Measurements from ENCODE around the gene GOLGA8B.
"Not testable (repeated sequence)": the region's sequence is repeated elsewhere in the genome, so short reads cannot be mapped to it uniquely, and the experiment has no call there.

The GOLGA8B gene

GRCh38 chr15:34583399-34584329 lies at the start of gene GOLGA8B:
GOLGA8B (minus strand) TSS chr15:34583651; CDS start chr15:34535912, 47,739 bp downstream.
- peaks cover 20% of the 10 kb centered on the region for H3K79me2 ChIP-seq (ENCODE audit: insufficient read depth, low read depth)
- no peaks in the 10 kb centered on the region; the same call in 1 of the 2 replicates for H3K36me3 ChIP-seq (ENCODE audit: insufficient read depth)
- no peak for TF ChIP-seq CTCF (conservative IDR thresholded peaks at IDR 0.05; ENCODE audit: low read depth, low read length)
- peak within 1 kb of the TSS; percentile 78 for H3K9ac ChIP-seq
- H2AFZ ChIP-seq (ENCODE audit: low read depth): peak within 1 kb of the TSS; percentile 88
- peaks cover 13% of the 10 kb centered on the region for H3K4me1 ChIP-seq (ENCODE audit: low read depth, poor library complexity, severe bottlenecking)
- no peaks in the 10 kb centered on the region for H3K27me3 ChIP-seq (ENCODE audit: insufficient read depth, low read depth)
- no peaks in the 10 kb centered on the region for H4K20me1 ChIP-seq (ENCODE audit: insufficient read depth)
- no peak within 1 kb of the TSS for H3K4me3 ChIP-seq (IDR thresholded peaks at IDR 0.05; ENCODE audit: insufficient read depth, low read depth, low read length)
- peak within 1 kb of the TSS; percentile 40 for H3K27ac ChIP-seq
- peak within 1 kb of the TSS; percentile 90 for H3K4me2 ChIP-seq

DNA sequence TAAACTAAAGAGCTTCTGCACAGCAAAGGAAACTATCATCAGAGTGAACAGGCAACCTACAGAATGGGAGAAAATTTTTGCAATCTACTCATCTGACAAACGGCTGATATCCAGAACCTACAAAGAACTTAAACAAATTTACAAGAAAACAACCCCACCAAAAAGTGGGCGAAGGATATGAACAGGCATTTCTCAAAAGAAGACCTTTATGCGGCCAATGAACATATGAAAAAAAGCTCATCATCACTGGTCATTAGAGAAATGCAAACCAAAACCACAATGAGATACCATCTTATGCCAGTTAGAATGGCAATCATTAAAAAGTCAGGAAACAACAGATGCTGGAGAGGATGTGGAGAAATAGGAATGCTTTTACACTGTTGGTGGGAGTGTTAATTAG lies 49.7 kb upstream of the GOLGA8B start:
- H3K4me2 ChIP-seq; H2AFZ ChIP-seq (ENCODE audit: low read depth); H3K27me3 ChIP-seq (ENCODE audit: insufficient read depth, low read depth); H3K9ac ChIP-seq; H3K79me2 ChIP-seq (ENCODE audit: insufficient read depth, low read depth); H3K27ac ChIP-seq; H3K4me1 ChIP-seq (ENCODE audit: low read depth, poor library complexity, severe bottlenecking); H4K20me1 ChIP-seq (ENCODE audit: insufficient read depth); H3K36me3 ChIP-seq (ENCODE audit: insufficient read depth); H3K4me3 ChIP-seq (IDR thresholded peaks at IDR 0.05; ENCODE audit: insufficient read depth, low read depth, low read length): not testable (repeated sequence)

DNA sequence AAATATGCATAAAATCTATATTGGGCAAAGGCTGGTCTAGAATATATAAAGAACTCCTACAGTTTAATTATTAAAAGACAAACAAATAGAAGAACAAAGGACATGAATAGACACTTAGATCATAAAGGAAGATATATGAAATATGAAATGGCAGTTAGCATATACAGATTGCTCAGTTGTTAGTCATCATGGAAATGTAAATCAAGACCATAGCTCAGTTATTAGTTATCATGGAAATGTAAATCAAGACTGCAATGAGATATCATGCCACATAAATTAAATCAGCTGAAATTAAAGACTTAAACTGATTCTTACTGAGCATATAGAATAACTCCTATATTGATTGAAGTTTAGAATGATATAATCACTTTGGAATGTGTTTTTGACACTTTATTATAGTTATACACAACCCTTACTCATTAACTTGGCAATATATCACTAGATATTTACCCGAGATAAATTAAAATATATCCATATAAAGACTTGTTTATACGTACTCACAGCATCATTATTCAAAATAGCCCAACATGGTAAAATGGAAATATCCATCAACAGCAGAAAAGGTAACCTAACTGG lies 45.2 kb upstream of the GOLGA8B start:
- Histone ChIP-seq H3K4me1 (ENCODE audit: low read depth, poor library complexity, severe bottlenecking) (no peaks in the 10 kb centered on the region), H4K20me1 (ENCODE audit: insufficient read depth) (no peaks in the 10 kb centered on the region), H3K9ac (no peak overlapping the region), H2AFZ (ENCODE audit: low read depth) (no peak overlapping the region), H3K4me3 (IDR thresholded peaks at IDR 0.05; ENCODE audit: insufficient read depth, low read depth, low read length) (no peak overlapping the region), H3K27me3 (ENCODE audit: insufficient read depth, low read depth) (no peaks in the 10 kb centered on the region), H3K4me2 (no peak overlapping the region), H3K79me2 (ENCODE audit: insufficient read depth, low read depth) (no peaks in the 10 kb centered on the region), H3K27ac (no peak overlapping the region), H3K36me3 (ENCODE audit: insufficient read depth) (no peaks in the 10 kb centered on the region)
- TF ChIP-seq CTCF (conservative IDR thresholded peaks at IDR 0.05; ENCODE audit: low read depth, low read length): no peak

DNA sequence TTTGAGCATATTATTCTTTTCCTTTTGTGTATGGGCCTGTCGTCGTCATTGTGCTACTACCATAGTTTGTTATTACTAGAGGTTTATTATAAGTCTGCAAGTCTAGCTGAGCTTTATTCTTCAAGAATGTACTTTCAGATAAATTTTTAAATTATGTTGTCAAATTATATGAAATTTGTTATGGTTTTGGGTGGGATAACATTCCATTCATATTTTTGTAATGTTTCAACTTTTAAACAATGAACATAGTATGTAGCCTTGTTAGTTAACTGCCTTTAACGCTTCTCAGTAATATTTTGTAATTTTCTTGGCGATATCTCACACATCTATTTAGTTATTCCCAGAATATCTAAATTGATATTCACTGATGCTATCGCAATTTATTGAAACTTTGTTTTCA lies 41.6 kb upstream of the GOLGA8B start:
- Histone ChIP-seq H2AFZ (ENCODE audit: low read depth) (no peak overlapping the region), H3K4me2 (no peak overlapping the region), H3K4me1 (ENCODE audit: low read depth, poor library complexity, severe bottlenecking) (no peaks in the 10 kb centered on the region), H3K27me3 (ENCODE audit: insufficient read depth, low read depth) (no peaks in the 10 kb centered on the region), H3K36me3 (ENCODE audit: insufficient read depth) (no peaks in the 10 kb centered on the region), H3K27ac (no peak overlapping the region), H3K4me3 (IDR thresholded peaks at IDR 0.05; ENCODE audit: insufficient read depth, low read depth, low read length) (no peak overlapping the region), H3K79me2 (ENCODE audit: insufficient read depth, low read depth) (no peaks in the 10 kb centered on the region), H4K20me1 (ENCODE audit: insufficient read depth) (no peaks in the 10 kb centered on the region), H3K9ac (no peak overlapping the region)
- TF ChIP-seq CTCF (conservative IDR thresholded peaks at IDR 0.05; ENCODE audit: low read depth, low read length): no peak

DNA sequence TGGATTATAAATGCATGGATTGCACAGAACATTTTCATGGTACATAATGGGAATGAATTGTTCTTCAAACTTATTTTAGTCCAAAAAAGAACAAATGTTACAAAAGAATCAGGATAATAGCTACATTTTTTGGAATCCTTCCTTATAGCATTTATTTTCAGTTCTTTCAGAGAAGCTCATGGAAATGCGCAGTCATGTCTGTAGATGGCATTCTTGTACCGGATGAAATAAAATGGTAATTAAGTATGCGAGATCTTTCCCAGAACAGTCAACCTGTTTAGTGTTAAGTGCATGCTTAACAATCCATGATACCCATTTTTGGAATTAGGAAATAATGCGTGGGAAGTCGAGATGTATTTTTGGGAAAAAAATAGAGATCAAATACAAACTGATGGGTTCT lies 38.2 kb upstream of the GOLGA8B start:
- H4K20me1 ChIP-seq (ENCODE audit: insufficient read depth): no peaks in the 10 kb centered on the region
- no peak overlapping the region for H3K4me2 ChIP-seq
- no peaks in the 10 kb centered on the region for H3K79me2 ChIP-seq (ENCODE audit: insufficient read depth, low read depth)
- no peak overlapping the region for H2AFZ ChIP-seq (ENCODE audit: low read depth)
- no peak for TF ChIP-seq CTCF (conservative IDR thresholded peaks at IDR 0.05; ENCODE audit: low read depth, low read length)
- no peak overlapping the region for H3K9ac ChIP-seq
- no peaks in the 10 kb centered on the region for H3K27me3 ChIP-seq (ENCODE audit: insufficient read depth, low read depth)
- no peaks in the 10 kb centered on the region for H3K4me1 ChIP-seq (ENCODE audit: low read depth, poor library complexity, severe bottlenecking)
- H3K27ac ChIP-seq: no peak overlapping the region
- H3K36me3 ChIP-seq (ENCODE audit: insufficient read depth): no peaks in the 10 kb centered on the region
- no peak overlapping the region for H3K4me3 ChIP-seq (IDR thresholded peaks at IDR 0.05; ENCODE audit: insufficient read depth, low read depth, low read length)

Measured in KMS-11 (cell line).